WTC11 (cell line): ENCODE measurements around the gene CRACDL. TPM values are rescaled to one million over a fixed set of nuclear protein-coding genes. Genes with fewer than 3 reads are reported as not detected.

Source experiments
- ATAC-seq: fragments of 200-7000 bp; cut with Tn5 transposase; 2 replicates; pipeline ENCODE4 v1.10.0; 2021; ENCODE audit warnings: mild to moderate bottlenecking, moderate library complexity
- CTCF ChIA-PET: fragments of 300-600 bp; sonication (Branson Sonifier 250); formaldehyde crosslinking; loops from one replicate; lab custom pipeline; 2021; ENCODE audit warnings: antibody characterized with exemption; lab: Charles Lee
- POLR2A ChIA-PET: fragments of 350-600 bp; sonication (Branson Sonifier 250); formaldehyde crosslinking; loops from one replicate; lab custom pipeline; 2021; ENCODE audit warnings: antibody characterized with exemption; lab: Charles Lee
- DNase-seq: peaks from one replicate; pipeline ENCODE4 v3.0.0; 2021; ENCODE audit warnings: low spot score
- H3K27ac Mint-ChIP-seq: 2 replicates; pipeline ENCODE4 v1.8.0; 2021; ENCODE audit warnings: mixed read lengths
- H3K27me3 Mint-ChIP-seq: 2 replicates; pipeline ENCODE4 v1.8.0; 2021; ENCODE audit warnings: low read depth, mild to moderate bottlenecking, moderate library complexity, mixed read lengths
- H3K36me3 Mint-ChIP-seq: 2 replicates; pipeline ENCODE4 v1.8.0; 2021; ENCODE audit warnings: mixed read lengths
- H3K4me1 Mint-ChIP-seq: 2 replicates; pipeline ENCODE4 v1.8.0; 2022; ENCODE audit warnings: mixed read lengths
- H3K4me3 Mint-ChIP-seq: 2 replicates; pipeline ENCODE4 v1.8.0; 2021; ENCODE audit warnings: mild to moderate bottlenecking, moderate library complexity, mixed read lengths
- H3K9me3 Mint-ChIP-seq: 2 replicates; pipeline ENCODE4 v1.8.0; 2021; ENCODE audit warnings: mixed read lengths
- AR ChIP-seq: fragments of 250-450 bp; sonication (Bioruptor Pico); IDR thresholded peaks from 2 replicates; pipeline ENCODE4 v1.9.0; 2021; ENCODE audit warnings: mild to moderate bottlenecking
- ARID4B ChIP-seq: sonication (generic); formaldehyde crosslinking; IDR thresholded peaks from 2 replicates; pipeline ENCODE4 v1.8.0; 2023; ENCODE audit warnings: missing genetic modification reagents, mild to moderate bottlenecking, borderline replicate concordance
- ATF1 ChIP-seq: sonication (generic); formaldehyde crosslinking; IDR thresholded peaks from 2 replicates; pipeline ENCODE4 v1.8.1; 2023; ENCODE audit warnings: mild to moderate bottlenecking, moderate library complexity, missing genetic modification reagents
- CBFB ChIP-seq: sonication (generic); formaldehyde crosslinking; IDR thresholded peaks from 2 replicates; pipeline ENCODE4 v1.8.1; 2022; ENCODE audit warnings: mild to moderate bottlenecking, low read depth, missing genetic modification reagents
- E2F1 ChIP-seq: sonication (generic); formaldehyde crosslinking; IDR thresholded peaks from 2 replicates; pipeline ENCODE4 v1.8.0; 2022; ENCODE audit warnings: mild to moderate bottlenecking, missing genetic modification reagents
- ERG ChIP-seq: fragments of 250-450 bp; sonication (Bioruptor Pico); IDR thresholded peaks from 2 replicates; pipeline ENCODE4 v1.8.0; 2021; ENCODE audit warnings: mild to moderate bottlenecking
- ESRRA ChIP-seq: sonication (generic); formaldehyde crosslinking; IDR thresholded peaks from 2 replicates; pipeline ENCODE4 v1.8.1; 2022; ENCODE audit warnings: mild to moderate bottlenecking, missing genetic modification reagents, borderline replicate concordance
- FOXP4 ChIP-seq: sonication (generic); formaldehyde crosslinking; IDR thresholded peaks from 2 replicates; pipeline ENCODE4 v1.8.0; 2022; ENCODE audit warnings: mild to moderate bottlenecking, missing genetic modification reagents
- GTF2I ChIP-seq: fragments of 250-450 bp; sonication (Bioruptor Pico); conservative IDR thresholded peaks from 2 replicates; pipeline ENCODE4 v1.4.0; 2021; ENCODE audit warnings: mild to moderate bottlenecking
- JUN ChIP-seq: sonication (generic); formaldehyde crosslinking; IDR thresholded peaks from 2 replicates; pipeline ENCODE4 v1.8.0; 2023; ENCODE audit warnings: mild to moderate bottlenecking, missing genetic modification reagents
- NFE2L1 ChIP-seq: sonication (generic); formaldehyde crosslinking; IDR thresholded peaks from 2 replicates; pipeline ENCODE4 v1.8.1; 2023; ENCODE audit warnings: missing genetic modification reagents
- NFYB ChIP-seq: sonication (generic); formaldehyde crosslinking; conservative IDR thresholded peaks from 2 replicates; pipeline ENCODE4 v1.8.0; 2022; ENCODE audit warnings: low read depth, missing genetic modification reagents
- OVOL2 ChIP-seq: fragments of 250-450 bp; sonication (Bioruptor Pico); IDR thresholded peaks from 2 replicates; pipeline ENCODE4 v1.9.0; 2021; ENCODE audit warnings: mild to moderate bottlenecking, borderline replicate concordance
- PRDM15 ChIP-seq: sonication (generic); formaldehyde crosslinking; IDR thresholded peaks from 2 replicates; pipeline ENCODE4 v1.8.0; 2022; ENCODE audit warnings: missing genetic modification reagents
- ZBTB21 ChIP-seq: sonication (generic); formaldehyde crosslinking; IDR thresholded peaks from 2 replicates; pipeline ENCODE4 v1.8.1; 2023; ENCODE audit warnings: mild to moderate bottlenecking, missing genetic modification reagents, borderline replicate concordance
- ZNF121 ChIP-seq: sonication (generic); formaldehyde crosslinking; IDR thresholded peaks from 2 replicates; pipeline ENCODE4 v1.8.0; 2023; ENCODE audit warnings: missing genetic modification reagents
- total RNA-seq: library from RNA; stranded (reverse); gene quantifications from 3 replicates; pipeline ENCODE4 v1.2.3, GENCODE V29; 2021

The CRACDL gene
- total RNA-seq, 1 experiment from 2014 or later = 0.72 TPM

GRCh38 chr2:98839292-98839691 is 96.7 kb downstream of the CRACDL start:
- ATAC-seq (no peak), DNase-seq (no peak)
- H3K27me3 Mint-ChIP-seq = no peaks in the 10 kb centered on the region
- H3K27ac Mint-ChIP-seq = no peak overlapping the region
- ChIA-PET CTCF (interaction anchor here (1.2 to 6.2 kb wide), 2 partner anchors 190 to 205 kb away, joined by 5 to 61 read pairs; no protein-coding TSS in a partner anchor), POLR2A (no interaction called here)
- H3K36me3 Mint-ChIP-seq = no peaks in the 10 kb centered on the region
- no peak overlapping the region for H3K4me3 Mint-ChIP-seq
- H3K9me3 Mint-ChIP-seq = no peaks in the 10 kb centered on the region
- TF ChIP-seq AR (CRISPR knock-in tag) (no peak), JUN (CRISPR knock-in tag) (no peak), NFYB (CRISPR knock-in tag) (no peak)
- no peaks in the 10 kb centered on the region for H3K4me1 Mint-ChIP-seq

- no peak for ATAC-seq
- Mint-ChIP-seq H3K27me3 (no peaks in the 10 kb centered on the region), H3K27ac (no peak overlapping the region), H3K9me3 (no peaks in the 10 kb centered on the region), H3K36me3 (no peaks in the 10 kb centered on the region), H3K4me1 (no peaks in the 10 kb centered on the region), H3K4me3 (no peak overlapping the region)
- CTCF ChIA-PET = interaction anchor here (0.9 to 6.2 kb wide), 4 partner anchors 13 to 201 kb away, joined by 3 to 61 read pairs (median 6); no protein-coding TSS in a partner anchor
- no peak for DNase-seq
- POLR2A ChIA-PET = no interaction called here
- TF ChIP-seq GTF2I (CRISPR knock-in tag) (no peak), OVOL2 (no peak), E2F1 (CRISPR knock-in tag) (no peak), FOXP4 (CRISPR knock-in tag) (no peak), ERG (no peak), ZBTB21 (CRISPR knock-in tag) (no peak), ARID4B (CRISPR knock-in tag) (no peak), NFE2L1 (CRISPR knock-in tag) (no peak), ESRRA (CRISPR knock-in tag) (no peak), ATF1 (CRISPR knock-in tag) (no peak), ZNF121 (CRISPR knock-in tag) (no peak), PRDM15 (CRISPR knock-in tag) (no peak), CBFB (CRISPR knock-in tag) (no peak)
- TF ChIP-seq, all 79 proteins: peak for 0
Observed at GRCh38 chr2:98835831-98836385, 100.1 kb downstream of the CRACDL start.
